DMS 273 (cell line): Measurements from ENCODE around the gene KMT2D.

Source experiments
- DNase-seq: peaks from one replicate; lab custom pipeline; 2025; ENCODE audit not compliant: unreplicated experiment; lab: John Stamatoyannopoulos, UW

KMT2D gene

DNA sequence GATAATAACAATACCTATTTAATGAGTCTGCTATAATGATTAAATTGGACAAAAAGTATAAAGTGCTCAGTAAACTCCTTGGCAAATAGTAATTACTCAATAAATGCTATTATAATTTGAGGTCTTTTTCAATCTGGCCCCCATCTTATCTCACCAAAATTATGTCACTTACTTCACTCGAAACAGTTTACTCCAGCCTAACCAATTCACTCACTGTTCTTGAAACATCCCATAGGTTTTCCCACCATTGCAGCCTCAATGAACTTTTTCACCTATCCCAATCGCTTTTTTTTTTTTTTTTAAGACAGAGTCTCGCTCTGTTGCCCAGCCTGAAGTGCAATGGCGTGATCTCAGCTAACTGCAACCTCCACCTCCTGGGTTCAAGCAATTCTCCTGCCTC, 24.6 kb downstream of the KMT2D start:
- DNase-seq = no peak

DNA sequence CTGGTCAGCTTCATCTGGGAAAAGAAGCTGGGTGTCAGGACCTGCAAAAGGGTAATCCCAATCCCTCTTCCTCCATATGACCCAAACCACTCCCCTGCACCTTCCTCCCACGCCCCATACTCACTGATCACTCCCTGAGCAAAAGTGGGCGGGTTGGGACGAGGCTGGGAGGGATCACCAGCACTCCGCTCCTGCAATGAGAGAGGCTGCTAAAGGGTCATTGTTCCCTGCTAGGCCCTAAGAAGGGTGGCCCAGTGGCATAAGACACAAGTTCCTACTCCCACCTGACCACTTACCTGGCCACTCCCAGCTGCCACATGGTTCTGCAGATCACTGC, 26.3 kb downstream of the KMT2D start:
- DNase-seq = no peak

DNA sequence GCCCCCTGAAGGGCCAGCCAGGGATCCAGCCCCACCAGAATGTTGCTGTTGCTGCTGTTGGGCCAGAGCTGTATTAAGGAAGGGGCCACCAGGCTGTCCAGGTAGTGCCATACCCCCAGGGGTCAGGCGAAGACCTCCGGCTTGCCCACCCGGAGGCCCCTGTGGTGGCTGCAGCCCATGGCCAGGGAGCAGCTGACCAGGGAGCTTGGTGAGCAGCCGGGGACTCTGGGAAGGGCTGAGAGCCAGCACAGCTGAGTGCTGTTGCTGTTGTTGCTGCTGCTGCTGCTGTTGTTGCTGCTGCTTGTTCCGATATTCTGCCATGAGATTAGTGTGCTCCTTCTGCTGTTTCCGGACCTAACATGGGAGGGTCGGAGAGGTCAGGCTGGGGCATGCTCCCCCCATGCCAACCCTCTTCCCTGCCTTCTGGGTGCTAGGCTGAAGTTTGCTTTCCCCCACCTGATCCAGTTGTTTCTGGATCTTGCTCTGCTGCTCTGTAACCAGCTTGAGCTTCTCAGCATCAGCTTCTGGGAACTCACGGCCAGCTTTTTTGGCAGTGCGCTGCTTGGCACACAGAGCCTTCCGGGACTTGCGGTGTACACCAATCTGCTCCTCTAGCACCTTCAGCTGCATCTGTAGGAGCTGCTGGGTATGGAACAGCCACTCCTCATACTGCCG, 26.8 kb downstream of the KMT2D start:
- no peak for DNase-seq

DNA sequence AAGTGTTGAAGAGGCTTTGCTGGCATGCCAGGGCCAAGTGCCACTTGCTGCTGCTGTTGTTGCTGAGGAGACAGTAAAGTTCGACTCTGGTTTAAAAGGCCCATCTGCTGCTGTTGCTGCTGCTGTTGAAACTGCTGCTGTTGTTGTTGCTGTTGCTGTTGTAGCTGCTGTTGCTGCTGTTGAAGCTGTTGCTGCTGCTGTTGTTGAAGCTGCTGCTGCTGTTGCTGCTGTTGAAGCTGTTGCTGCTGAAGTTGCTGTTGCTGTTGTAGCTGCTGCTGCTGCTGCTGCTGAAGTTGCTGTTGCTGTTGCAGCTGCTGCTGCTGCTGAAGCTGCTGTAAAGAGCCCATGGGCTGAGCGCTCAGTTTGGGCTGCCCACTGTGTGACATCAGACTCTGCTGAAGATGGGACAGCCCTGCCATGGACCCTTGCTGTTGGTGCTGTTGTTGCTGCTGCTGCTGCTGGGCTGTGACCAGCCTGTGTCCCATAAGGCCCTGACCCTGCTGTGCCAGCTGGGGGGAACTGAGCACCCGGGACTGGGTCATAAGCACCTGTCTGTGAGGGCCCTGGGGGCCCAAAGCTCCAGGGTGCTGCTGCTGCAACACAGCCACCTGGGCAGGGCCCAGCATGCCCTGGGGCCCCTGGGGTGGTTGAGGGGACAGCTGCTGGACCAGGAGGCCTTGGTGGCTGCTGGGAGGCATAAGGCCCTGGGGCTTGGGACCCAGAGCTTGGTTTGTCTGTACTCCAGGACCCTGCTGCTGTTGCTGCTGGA, 27.7 kb downstream of the KMT2D start:
- no peak for DNase-seq

- DNase-seq = no peak
Observed at GRCh38 chr12:49032276-49032675, 28.3 kb downstream of the KMT2D start.

- DNase-seq = no peak
Observed at GRCh38 chr12:49031573-49032161, 28.9 kb downstream of the KMT2D start.

- DNase-seq = no peak
Observed at GRCh38 chr12:49030714-49031572, 29.7 kb downstream of the KMT2D start.

DNA sequence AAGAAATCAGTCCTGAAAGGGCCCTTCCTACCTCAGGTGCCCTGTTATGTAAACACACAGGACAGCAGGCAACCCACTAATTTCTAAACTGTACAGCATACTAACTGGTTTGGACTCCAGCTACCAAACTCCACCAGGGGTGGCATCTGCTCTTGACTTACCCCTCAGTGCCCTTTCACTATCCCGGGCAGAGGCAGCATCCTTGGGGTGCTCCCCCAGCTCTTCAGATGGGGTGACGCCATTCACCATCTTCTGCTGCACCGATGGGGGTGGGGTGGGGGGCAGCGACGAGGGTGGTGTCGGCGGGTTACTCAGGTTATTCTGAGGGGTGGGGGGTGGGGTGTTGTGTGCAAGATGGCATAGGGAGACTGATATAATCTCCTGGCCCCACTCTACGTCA, 30.5 kb downstream of the KMT2D start:
- DNase-seq = no peak

GRCh38 chr12:49028666-49029275, 31.8 kb downstream of the KMT2D start:
- DNase-seq = no peak

GRCh38 chr12:49027846-49028555, 32.6 kb downstream of the KMT2D start:
- no peak for DNase-seq

DNA sequence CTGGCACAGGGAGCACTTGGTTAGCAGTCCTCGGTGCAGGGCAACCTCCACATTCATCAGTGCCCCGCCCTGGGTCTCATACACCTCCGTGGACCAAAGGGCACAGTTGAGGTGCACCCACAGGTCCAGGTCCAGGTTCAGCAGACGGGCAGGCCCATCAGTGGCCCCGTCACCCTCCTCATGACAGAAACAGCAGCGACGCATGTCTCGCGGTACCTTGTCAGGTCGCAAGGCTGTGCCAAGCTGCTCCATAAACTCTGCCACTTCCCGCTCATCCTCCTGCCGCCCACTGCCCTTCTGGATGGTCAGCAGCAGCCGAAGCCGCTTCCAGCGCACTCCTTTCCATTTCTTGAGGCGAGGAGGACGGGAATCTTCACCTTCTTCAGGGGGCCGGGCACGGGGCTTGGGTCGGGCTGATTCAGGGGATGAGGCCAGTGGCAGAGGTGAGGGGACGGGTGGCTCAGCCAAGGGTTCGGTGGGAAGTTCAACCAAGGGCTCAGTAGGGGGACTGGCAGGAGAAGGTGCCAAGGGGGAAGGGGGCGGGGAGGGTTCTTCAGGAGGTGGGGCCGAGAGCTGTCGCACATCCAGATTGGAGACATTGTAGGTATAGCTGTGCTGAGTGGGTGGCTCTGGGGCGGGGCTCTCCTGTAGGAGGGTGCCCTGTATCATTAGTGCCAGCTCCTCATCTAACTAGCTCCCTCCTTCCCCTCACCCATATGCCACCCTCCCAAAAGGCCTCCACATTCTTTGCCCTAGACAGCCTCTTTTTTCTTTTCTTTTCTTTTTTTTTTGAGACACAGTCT, 33.7 kb downstream of the KMT2D start:
- no peak for DNase-seq

DNA sequence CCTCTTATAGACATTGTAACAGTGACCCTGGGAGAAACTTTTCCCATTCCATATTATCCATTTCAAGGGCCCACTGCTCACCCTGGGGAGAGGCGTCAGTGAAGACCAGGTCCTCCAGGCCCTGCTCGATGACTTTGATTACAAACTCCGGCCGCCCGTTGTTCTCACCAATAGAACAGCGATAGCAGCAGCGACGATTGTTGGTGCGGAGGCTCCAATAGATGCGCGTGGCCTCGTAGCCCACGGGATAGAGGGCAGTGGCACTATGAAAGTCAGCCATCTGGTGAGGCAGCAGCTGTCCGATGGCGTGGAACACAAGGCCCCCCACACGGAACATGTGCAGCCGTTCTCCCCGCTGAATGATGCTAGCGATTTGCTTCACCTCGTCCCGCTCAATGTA, 34.5 kb downstream of the KMT2D start:
- no peak for DNase-seq

DNA sequence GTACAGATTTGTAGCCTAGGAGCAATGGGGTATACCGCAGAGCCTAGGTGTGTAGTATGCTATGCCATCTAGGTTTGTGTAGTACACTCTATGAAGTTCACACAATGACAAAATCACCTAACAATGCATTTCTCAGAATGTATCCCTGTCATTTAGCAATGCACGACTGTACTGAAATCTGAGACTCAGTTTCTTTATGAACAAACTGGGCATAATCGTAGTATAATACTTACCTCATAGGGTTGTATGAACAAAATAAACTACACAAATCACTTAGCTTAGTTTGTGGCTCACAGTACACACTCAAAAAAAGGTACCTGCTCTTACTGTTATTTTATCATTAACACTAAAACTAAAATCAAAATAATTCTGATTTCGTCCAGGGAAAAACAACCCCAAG, 35.1 kb downstream of the KMT2D start:
- no peak for DNase-seq

GRCh38 chr12:49024543-49024942, 36.1 kb downstream of the KMT2D start:
- DNase-seq = no peak

DNA sequence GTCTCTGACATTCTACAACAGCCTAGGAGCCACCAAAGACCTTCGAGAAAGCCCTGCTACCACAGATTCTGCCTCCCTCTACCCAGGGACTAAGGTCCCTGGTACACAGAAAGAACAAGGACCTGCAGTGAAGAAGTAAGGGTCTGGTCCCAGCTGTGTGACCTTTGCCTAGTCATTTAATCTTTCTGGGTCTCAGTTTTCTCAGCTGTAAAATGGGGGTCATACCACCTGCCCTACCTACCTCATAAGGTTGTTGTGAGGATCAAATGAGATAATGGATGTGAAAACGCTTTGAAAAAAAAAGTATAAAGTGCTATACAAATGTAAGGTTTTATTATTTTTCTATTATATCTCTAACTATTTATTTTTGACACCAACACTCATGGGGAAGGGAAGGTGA, 36.8 kb downstream of the KMT2D start:
- DNase-seq = no peak

GRCh38 chr12:49022558-49023178, 37.9 kb downstream of the KMT2D start:
- DNase-seq = no peak

DNA sequence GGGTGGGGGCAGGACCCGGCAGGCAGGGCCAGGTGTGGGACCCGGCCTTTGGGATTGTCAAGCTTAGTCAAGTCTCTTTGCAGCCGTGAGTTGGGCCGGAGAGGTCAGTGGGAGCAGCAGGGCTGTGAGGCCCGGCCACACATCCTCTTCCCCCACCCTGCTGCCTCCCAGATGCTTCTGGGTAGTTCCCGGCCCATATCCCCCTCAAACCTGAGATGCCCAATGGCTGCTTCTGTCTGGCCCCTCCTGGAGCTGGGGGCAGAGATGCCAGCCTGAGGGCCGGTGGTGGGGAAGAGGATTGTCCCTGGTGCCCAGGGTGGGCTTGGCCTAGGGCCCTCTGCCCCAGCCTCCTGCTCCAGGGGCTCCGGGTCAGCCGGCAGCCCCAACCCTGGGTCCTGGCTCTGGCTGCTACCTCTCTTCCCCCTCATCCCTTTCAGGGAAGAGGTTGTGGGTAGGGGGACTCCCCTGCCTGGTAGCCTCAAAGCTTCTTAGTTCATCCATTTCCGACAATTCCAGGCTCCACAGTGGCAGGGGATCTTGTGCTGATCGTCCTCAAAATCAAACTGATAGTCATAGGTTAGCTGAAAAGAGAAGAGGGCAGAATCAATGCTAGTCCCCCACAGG, 39.2 kb downstream of the KMT2D start:
- no peak for DNase-seq

DNA sequence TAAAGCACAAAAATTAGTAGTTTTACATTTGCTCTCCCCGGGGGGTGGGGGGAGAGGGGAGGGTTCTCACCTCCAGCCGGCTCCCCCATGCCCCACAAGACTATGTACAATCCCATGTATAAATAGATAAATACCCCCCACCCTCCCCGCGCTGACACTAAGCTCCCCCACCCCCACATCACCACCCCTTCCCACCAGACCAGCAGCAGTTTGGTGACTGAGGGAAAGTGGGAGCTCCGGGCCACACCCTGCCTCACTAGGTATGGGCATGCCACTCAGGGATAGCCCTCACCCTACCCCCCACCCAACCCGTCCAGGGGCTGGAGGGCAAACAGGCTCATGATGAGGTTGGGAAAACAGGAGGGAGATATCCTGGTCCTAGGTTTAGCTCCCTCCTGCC, 40.2 kb downstream of the KMT2D start:
- DNase-seq = no peak
